Activated CD4-positive, alpha-beta T cell treated with anti-CD3 and anti-CD28 coated beads, Interleukin-2, Interleukin-6, amounts not matched to agents 100 ng/mL and 50 ng/mL, durations not matched to agents 16 hours and 8 hours (primary cell): ENCODE data around the gene GPR119.
"Not testable (repeated sequence)": the region's sequence is repeated elsewhere in the genome, so short reads cannot be mapped to it uniquely, and the experiment has no call there.

Source experiments
- DNase-seq: peaks from one replicate; pipeline ENCODE4 v3.0.0-alpha.2; 2020

GPR119 gene

GRCh38 chrX:130385520-130385919 lies at the start of gene GPR119:
GPR119 (minus strand) TSS chrX:130385674; CDS start chrX:130385447, 227 bp downstream.
- no peak for DNase-seq

- not testable (repeated sequence) for DNase-seq
Measured at GRCh38 chrX:130429236-130429635, 43.8 kb upstream of the GPR119 start.

- no peak for DNase-seq
Measured at GRCh38 chrX:130426531-130426930, 41.1 kb upstream of the GPR119 start.

- no peak for DNase-seq
Measured at GRCh38 chrX:130419263-130419662, 33.8 kb upstream of the GPR119 start.

GRCh38 chrX:130418740-130419139 lies 33.3 kb upstream of the GPR119 start:
- DNase-seq = no peak

- DNase-seq = no peak
Measured at GRCh38 chrX:130418066-130418465, 32.6 kb upstream of the GPR119 start.

- no peak for DNase-seq
Measured at GRCh38 chrX:130416785-130417184, 31.3 kb upstream of the GPR119 start.

- peak; percentile 6 for DNase-seq
Measured at GRCh38 chrX:130415201-130415600, 29.7 kb upstream of the GPR119 start.

- DNase-seq = no peak
Measured at GRCh38 chrX:130414800-130415199, 29.3 kb upstream of the GPR119 start.

GRCh38 chrX:130413415-130413814 lies 27.9 kb upstream of the GPR119 start:
- no peak for DNase-seq

- no peak for DNase-seq
Measured at GRCh38 chrX:130402208-130402684, 16.8 kb upstream of the GPR119 start.

- DNase-seq = peak; percentile 80
Measured at GRCh38 chrX:130401415-130402207, 16.1 kb upstream of the GPR119 start, which contains the start of gene RBMX2. RBMX2 (plus strand) TSS chrX:130401987; CDS start chrX:130402033, 46 bp downstream.

GRCh38 chrX:130395341-130395740 lies 9.9 kb upstream of the GPR119 start:
- no peak for DNase-seq

- DNase-seq = peak; percentile 14
Measured at GRCh38 chrX:130393451-130394074, 8.1 kb upstream of the GPR119 start.

GRCh38 chrX:130386408-130386808 lies 934 bp upstream of the GPR119 start:
- DNase-seq = no peak

- no peak for DNase-seq
Measured at GRCh38 chrX:130378024-130378669, 7.3 kb downstream of the GPR119 start.

- no peak for DNase-seq
Measured at GRCh38 chrX:130376077-130376476, 9.4 kb downstream of the GPR119 start.

GRCh38 chrX:130352050-130352449 lies 33.4 kb downstream of the GPR119 start:
- DNase-seq = not testable (repeated sequence)

GRCh38 chrX:130351567-130351966 lies 33.9 kb downstream of the GPR119 start:
- no peak for DNase-seq

- no peak for DNase-seq
Measured at GRCh38 chrX:130347321-130347720, 38.2 kb downstream of the GPR119 start.

- DNase-seq = no peak
Measured at GRCh38 chrX:130343411-130343810, 42.1 kb downstream of the GPR119 start.

GRCh38 chrX:130340271-130340670 lies 45.2 kb downstream of the GPR119 start:
- DNase-seq = no peak

GRCh38 chrX:130339408-130340222 lies 45.9 kb downstream of the GPR119 start, which contains the start of gene SLC25A14:
SLC25A14 (plus strand) TSS chrX:130339919; CDS start chrX:130340279, 360 bp downstream.
- DNase-seq = peak; percentile 76
